NCI-H446 treated with DMSO at 0.1 percent for 48 hours (cell line): Measurements from ENCODE around the gene ZSWIM1.
A peak's percentile ranks its signal among the peaks of the same experiment; 100 is the strongest.
"Not testable (repeated sequence)": the region's sequence is repeated elsewhere in the genome, so short reads cannot be mapped to it uniquely, and the experiment has no call there.

Experiments
- DNase-seq: peaks from one replicate; lab custom pipeline; 2025; lab: John Stamatoyannopoulos, UW

The ZSWIM1 gene

DNA sequence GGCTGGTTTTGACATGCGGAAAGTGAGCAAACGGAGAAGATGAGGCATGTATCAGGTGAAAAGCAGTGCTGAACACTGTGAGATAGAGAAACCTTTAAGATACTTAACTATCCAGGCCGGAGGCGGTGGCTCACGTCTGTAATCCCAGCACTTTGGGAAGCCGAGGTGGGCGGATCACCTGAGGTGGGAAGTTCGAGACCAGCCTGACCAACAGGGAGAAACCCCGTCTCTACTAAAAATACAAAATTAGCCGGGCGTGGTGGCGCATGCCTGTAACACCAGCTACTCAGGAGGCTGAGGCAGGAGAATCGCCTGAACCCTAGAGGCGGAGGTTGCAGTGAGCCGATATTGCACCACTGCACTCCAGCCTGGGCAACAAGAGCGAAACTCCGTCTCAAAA lies 50.7 kb downstream of the ZSWIM1 start:
- not testable (repeated sequence) for DNase-seq

DNA sequence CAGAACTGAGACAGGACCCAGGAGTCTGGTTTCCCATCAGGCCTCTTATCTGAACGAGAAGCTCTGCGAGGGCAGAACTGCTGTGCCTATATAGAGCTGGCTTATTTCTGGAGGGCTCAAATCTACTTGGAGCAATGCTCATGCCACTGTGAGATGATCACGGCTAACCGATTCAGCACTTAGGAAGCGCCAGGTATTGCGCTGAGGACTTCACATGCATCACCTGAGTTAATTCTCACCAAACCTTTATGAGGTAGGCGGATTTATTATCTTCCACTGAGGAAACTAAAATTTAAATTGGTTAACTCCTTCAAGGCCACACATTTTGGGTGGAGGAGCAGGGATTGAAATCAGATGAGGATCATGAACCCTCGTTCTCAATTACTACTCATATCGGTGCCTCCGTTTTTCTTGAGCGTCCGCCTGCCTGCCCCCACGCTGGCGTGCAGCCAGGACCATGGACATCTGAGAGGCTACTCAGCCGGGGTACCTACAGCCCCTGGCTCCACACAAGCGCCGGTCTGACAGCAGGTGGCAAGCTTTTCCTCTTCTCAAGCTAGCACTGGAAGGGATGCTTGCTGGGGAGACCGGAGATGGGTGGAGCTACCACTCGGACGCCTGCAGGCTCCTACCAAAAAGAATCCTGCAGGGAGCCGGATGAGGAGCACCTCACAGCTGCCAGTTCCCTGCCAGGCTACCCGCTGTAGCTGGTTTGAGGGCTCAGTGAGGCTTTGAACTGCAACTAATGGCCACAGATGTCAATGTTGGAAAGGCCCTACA lies 52.4 kb downstream of the ZSWIM1 start:
- peak; percentile 67 for DNase-seq

DNA sequence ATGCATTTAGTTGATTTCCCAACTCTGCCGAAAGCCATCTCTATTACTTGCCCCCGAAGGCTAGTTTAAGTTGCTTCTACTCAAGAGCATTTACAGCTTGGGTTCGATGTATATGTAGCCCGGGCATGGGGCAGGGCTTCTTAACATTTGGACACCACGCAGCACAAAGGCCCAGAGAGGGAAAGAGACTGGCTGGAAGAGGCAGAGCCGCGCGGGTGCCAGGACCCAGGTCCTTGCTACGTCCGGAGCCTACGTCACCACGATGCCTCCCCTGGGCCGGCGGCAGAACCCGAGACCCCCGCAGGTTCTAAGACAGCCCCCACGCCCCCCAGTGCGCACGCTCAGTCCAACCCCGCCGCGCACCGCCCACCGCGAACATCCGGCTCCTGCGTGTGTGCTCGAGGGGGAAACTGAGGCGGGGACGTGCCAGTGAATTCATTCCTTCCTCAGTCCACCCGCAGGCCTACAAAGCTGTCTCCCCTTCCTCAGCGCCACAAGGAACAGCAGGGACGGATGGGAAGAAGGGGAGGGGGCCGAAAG lies 53.1 kb downstream of the ZSWIM1 start:
- DNase-seq = peak; percentile 61
